HG02623 (cell line): ENCODE data around the gene CEP44.
A peak's percentile ranks its signal among the peaks of the same experiment; 100 is the strongest.
"Not testable (repeated sequence)": the region's sequence is repeated elsewhere in the genome, so short reads cannot be mapped to it uniquely, and the experiment has no call there.

ENCODE experiments used
- ATAC-seq: cut with Tn5 transposase; IDR thresholded peaks from one replicate; pipeline ENCODE4 v1.9.1; 2021; ENCODE audit warnings: moderate library complexity; ENCODE audit not compliant: unreplicated experiment

The CEP44 gene

GRCh38 chr4:174278467-174278866 is 5.2 kb upstream of the CEP44 start:
- ATAC-seq, result no peak

- ATAC-seq, result no peak
These were observed 4.1 kb upstream of the CEP44 start for GRCh38 chr4:174279433-174280155.

- ATAC-seq, result no peak
These were observed 2.5 kb upstream of the CEP44 start for GRCh38 chr4:174281182-174281737.

GRCh38 chr4:174281901-174282300 is 1.8 kb upstream of the CEP44 start:
- ATAC-seq, result no peak

- ATAC-seq, result peak; percentile 99
These were observed 740 bp upstream of the CEP44 start for GRCh38 chr4:174282836-174283506.

GRCh38 chr4:174284487-174284886 is 776 bp downstream of the CEP44 start:
- no peak for ATAC-seq

GRCh38 chr4:174286870-174287269 is 3.2 kb downstream of the CEP44 start:
- ATAC-seq, result no peak

- no peak for ATAC-seq
These were observed 8.8 kb downstream of the CEP44 start for GRCh38 chr4:174292473-174292872.

GRCh38 chr4:174294641-174295040 is 10.9 kb downstream of the CEP44 start:
- ATAC-seq, result not testable (repeated sequence)

- not testable (repeated sequence) for ATAC-seq
These were observed 11.4 kb downstream of the CEP44 start for GRCh38 chr4:174295142-174295541.

- ATAC-seq, result no peak
These were observed 20.0 kb downstream of the CEP44 start for GRCh38 chr4:174303687-174304086.

- ATAC-seq, result no peak
These were observed 21.0 kb downstream of the CEP44 start for GRCh38 chr4:174304664-174305063.

- ATAC-seq, result no peak
These were observed 22.2 kb downstream of the CEP44 start for GRCh38 chr4:174305961-174306360.

GRCh38 chr4:174307694-174308093 is 24.0 kb downstream of the CEP44 start:
- no peak for ATAC-seq

GRCh38 chr4:174312993-174313392 is 29.3 kb downstream of the CEP44 start:
- no peak for ATAC-seq

- ATAC-seq, result no peak
These were observed 30.6 kb downstream of the CEP44 start for GRCh38 chr4:174314274-174314673.

GRCh38 chr4:174314770-174315169 is 31.1 kb downstream of the CEP44 start:
- no peak for ATAC-seq

GRCh38 chr4:174316546-174316945 is 32.8 kb downstream of the CEP44 start:
- ATAC-seq, result no peak

- ATAC-seq, result no peak
These were observed 33.2 kb downstream of the CEP44 start for GRCh38 chr4:174316954-174317353.

- ATAC-seq, result no peak
These were observed 33.8 kb downstream of the CEP44 start for GRCh38 chr4:174317531-174317930.

- ATAC-seq, result peak; percentile 52
These were observed 35.4 kb downstream of the CEP44 start for GRCh38 chr4:174318829-174319764.
